Esophagus squamous epithelium (tissue), 4 donors: ENCODE results near the gene NDC80.

Experiments used
- POLR2A ChIP-seq, 4 donors: fragments of 450-650 bp; IDR thresholded peaks; one replicate each; pipeline ENCODE4 v1.6.1; 2017; ENCODE audit warnings: antibody characterized with exemption in 4 of 4, mild to moderate bottlenecking in 4 of 4, moderate library complexity in 3 of 4
- TF ChIP-seq, protein P1 (sequence below), 6 experiments: fragments of 450-650 bp in 4 of 6; fragments of 200-600 bp in 2 of 6; sonication (generic) in 2 of 6; IDR thresholded peaks; one replicate each; pipeline ENCODE4 v1.5.1; 2016 to 2019; ENCODE audit warnings: antibody characterized with exemption in 6 of 6, mild to moderate bottlenecking in 4 of 6, moderate library complexity in 4 of 6

DNA sequence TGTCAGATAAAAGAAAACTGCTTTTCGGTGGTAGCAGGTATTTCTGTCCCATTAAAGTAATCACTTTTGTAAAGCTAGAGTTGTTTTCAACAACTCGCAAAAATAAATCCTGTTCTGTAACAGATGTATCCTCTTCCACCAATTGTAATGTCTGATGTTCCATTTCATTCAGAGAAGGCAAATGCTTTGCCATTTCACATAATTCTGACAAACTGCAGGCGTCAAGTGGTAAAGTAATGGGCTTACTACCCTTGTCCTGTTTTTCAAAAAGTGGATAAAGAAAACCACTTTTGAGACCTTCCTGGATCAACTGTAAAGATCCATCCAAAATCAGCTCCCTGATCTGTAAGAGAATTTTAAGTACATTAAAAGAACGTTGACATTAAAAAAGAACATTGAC lies 16.7 kb upstream of the NDC80 start:
- TF ChIP-seq, protein P1, sequence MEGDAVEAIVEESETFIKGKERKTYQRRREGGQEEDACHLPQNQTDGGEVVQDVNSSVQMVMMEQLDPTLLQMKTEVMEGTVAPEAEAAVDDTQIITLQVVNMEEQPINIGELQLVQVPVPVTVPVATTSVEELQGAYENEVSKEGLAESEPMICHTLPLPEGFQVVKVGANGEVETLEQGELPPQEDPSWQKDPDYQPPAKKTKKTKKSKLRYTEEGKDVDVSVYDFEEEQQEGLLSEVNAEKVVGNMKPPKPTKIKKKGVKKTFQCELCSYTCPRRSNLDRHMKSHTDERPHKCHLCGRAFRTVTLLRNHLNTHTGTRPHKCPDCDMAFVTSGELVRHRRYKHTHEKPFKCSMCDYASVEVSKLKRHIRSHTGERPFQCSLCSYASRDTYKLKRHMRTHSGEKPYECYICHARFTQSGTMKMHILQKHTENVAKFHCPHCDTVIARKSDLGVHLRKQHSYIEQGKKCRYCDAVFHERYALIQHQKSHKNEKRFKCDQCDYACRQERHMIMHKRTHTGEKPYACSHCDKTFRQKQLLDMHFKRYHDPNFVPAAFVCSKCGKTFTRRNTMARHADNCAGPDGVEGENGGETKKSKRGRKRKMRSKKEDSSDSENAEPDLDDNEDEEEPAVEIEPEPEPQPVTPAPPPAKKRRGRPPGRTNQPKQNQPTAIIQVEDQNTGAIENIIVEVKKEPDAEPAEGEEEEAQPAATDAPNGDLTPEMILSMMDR (IDR thresholded peaks at IDR 0.05), result no peak
- TF ChIP-seq POLR2A (IDR thresholded peaks at IDR 0.05), result no peak
